Subcutaneous abdominal adipose tissue (tissue), 5 donors: Measurements from ENCODE around the gene DTX2.
"Not testable (repeated sequence)": the region's sequence is repeated elsewhere in the genome, so short reads cannot be mapped to it uniquely, and the experiment has no call there.

Experiments
- H3K27ac ChIP-seq: one replicate; pipeline ENCODE4 v1.7.0; 2013; ENCODE audit warnings: low read depth, mild to moderate bottlenecking, inconsistent platforms, low read length, moderate library complexity
- H3K27me3 ChIP-seq, 5 donors: one replicate each; pipeline ENCODE4 v1.7.0; 2013; ENCODE audit warnings: low read length in 5 of 5, inconsistent platforms in 1 of 5; ENCODE audit not compliant: control insufficient read depth in 5 of 5, insufficient read depth in 4 of 5
- H3K36me3 ChIP-seq, 5 donors: one replicate each; pipeline ENCODE4 v1.7.0; 2013; ENCODE audit warnings: low read length in 5 of 5; ENCODE audit not compliant: control insufficient read depth in 5 of 5, insufficient read depth in 5 of 5
- H3K4me1 ChIP-seq, 5 donors: one replicate each; pipeline ENCODE4 v1.7.0; 2013; ENCODE audit warnings: low read length in 5 of 5, mild to moderate bottlenecking in 3 of 5, moderate library complexity in 1 of 5; ENCODE audit not compliant: control insufficient read depth in 5 of 5, insufficient read depth in 5 of 5
- H3K4me3 ChIP-seq, 5 donors: one replicate each; pipeline ENCODE4 v1.7.0; 2013; ENCODE audit warnings: low read length in 5 of 5, low read depth in 1 of 5
- H3K9ac ChIP-seq, 5 donors: one replicate each; pipeline ENCODE4 v1.7.0; 2013; ENCODE audit warnings: low read length in 5 of 5, mild to moderate bottlenecking in 4 of 5, moderate library complexity in 3 of 5
- H3K9me3 ChIP-seq, 5 donors: one replicate each; pipeline ENCODE4 v1.7.0; 2013; ENCODE audit warnings: low read length in 5 of 5; ENCODE audit not compliant: control insufficient read depth in 5 of 5
- donor health status: healthy.
- donor health status: healthy.
- donor health status: healthy.
- donor health status: healthy.
- donor health status: healthy.

The DTX2 gene

DNA sequence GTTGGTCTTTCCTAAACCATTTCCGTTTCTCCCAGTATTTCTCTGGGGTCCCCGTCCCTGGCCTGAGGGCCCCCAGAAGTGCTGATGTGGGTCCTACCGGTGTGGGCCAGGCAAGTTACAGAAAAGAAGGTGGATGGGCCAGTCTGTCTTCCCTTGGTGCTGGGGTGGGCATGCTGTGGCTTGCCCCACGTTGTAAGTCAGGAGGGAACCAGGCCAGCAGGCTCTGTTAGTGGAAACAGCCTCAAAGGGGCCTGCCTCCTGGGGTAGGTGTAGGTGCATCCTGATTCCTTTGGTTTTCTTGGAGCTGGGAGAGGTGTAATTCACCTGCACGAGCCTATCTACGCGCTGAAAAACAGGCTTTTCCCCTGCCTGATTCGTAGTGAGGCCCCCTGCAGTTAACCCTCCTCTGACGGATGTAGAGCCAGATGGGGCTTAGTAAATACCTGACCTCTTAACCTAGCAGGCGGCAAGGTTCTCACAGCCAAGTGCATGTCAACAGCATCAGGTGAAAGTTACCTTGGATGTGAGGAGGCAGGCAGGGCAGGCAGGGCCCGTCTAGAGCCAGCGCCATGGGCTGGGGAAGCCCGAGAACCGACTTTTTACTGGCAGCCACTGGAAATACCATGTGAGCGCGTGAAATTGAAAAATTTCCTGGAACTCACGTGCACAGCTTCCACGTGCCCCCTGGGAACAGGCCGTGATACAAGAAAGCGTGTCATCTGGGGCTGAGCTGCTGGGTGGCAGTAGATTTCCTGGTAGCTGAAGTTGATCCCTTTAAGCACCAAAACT is 24.5 kb downstream of the DTX2 start:
- H3K36me3 ChIP-seq = peaks cover 0 to 17% (median 10%) of the 10 kb centered on the region in 5 donors
- H3K27me3 ChIP-seq, H3K9me3 ChIP-seq, H3K4me1 ChIP-seq, H3K9ac ChIP-seq, H3K27ac ChIP-seq, H3K4me3 ChIP-seq: not testable (repeated sequence)

DNA sequence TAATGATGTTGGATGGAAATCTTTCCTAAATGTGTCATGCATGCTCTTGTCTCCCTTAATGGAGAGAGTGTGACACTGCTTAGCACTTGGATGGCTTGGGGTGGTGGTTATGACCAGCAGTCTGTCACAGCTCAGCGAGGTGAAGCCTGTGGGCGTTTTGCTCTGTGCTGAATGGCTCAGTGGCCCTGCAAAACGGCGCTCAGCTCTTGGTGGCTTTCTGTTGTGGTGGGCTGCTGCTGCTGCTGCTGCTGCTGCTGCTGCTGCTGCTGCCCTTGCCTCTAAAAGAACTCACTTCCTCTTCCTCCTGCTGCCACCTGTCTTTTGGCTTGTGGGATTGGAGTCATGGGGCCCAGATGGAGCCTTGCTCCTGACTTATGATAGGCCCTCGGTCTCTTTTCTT is 25.1 kb downstream of the DTX2 start:
- H3K27ac ChIP-seq, H3K9ac ChIP-seq, H3K4me3 ChIP-seq, H3K9me3 ChIP-seq, H3K4me1 ChIP-seq, H3K27me3 ChIP-seq: not testable (repeated sequence)
- peaks cover 0 to 17% (median 10%) of the 10 kb centered on the region in 5 donors for H3K36me3 ChIP-seq

GRCh38 chr7:76487969-76488368 is 26.5 kb downstream of the DTX2 start:
- not testable (repeated sequence) for H3K9ac ChIP-seq, H3K36me3 ChIP-seq, H3K27me3 ChIP-seq, H3K4me1 ChIP-seq, H3K27ac ChIP-seq, H3K9me3 ChIP-seq, H3K4me3 ChIP-seq

- not testable (repeated sequence) for H3K9me3 ChIP-seq, H3K4me3 ChIP-seq, H3K27ac ChIP-seq, H3K9ac ChIP-seq, H3K27me3 ChIP-seq, H3K4me1 ChIP-seq, H3K36me3 ChIP-seq
Measured at GRCh38 chr7:76492139-76492538, 30.6 kb downstream of the DTX2 start.

DNA sequence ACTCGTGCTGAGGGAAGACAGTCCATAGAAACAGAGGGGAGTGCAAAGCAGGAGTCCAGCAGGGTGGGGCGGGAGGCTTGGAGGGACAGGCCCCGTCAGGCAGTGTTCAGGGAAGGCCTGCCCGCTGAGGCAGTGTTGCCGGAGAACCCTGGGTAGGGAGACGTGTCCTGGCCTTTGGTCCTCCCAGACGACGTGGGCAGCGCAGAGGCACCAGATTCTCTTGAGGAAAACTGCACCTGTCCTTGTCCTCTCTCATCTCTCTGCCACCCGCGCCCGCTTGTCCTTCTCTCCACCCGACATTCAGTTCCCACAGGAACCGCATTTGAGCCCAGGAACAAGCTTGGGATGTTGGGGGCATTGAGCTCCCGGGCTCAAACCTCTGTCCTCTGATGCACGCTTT is 34.2 kb downstream of the DTX2 start:
- H3K9me3 ChIP-seq, H3K4me3 ChIP-seq, H3K4me1 ChIP-seq, H3K9ac ChIP-seq, H3K27me3 ChIP-seq, H3K27ac ChIP-seq, H3K36me3 ChIP-seq: not testable (repeated sequence)

- H3K27ac ChIP-seq, H3K9ac ChIP-seq, H3K4me3 ChIP-seq, H3K9me3 ChIP-seq, H3K27me3 ChIP-seq, H3K4me1 ChIP-seq: not testable (repeated sequence)
- peaks cover 0 to 22% (median 8%) of the 10 kb centered on the region in 5 donors for H3K36me3 ChIP-seq
Measured at GRCh38 chr7:76497918-76498582, 36.5 kb downstream of the DTX2 start.

DNA sequence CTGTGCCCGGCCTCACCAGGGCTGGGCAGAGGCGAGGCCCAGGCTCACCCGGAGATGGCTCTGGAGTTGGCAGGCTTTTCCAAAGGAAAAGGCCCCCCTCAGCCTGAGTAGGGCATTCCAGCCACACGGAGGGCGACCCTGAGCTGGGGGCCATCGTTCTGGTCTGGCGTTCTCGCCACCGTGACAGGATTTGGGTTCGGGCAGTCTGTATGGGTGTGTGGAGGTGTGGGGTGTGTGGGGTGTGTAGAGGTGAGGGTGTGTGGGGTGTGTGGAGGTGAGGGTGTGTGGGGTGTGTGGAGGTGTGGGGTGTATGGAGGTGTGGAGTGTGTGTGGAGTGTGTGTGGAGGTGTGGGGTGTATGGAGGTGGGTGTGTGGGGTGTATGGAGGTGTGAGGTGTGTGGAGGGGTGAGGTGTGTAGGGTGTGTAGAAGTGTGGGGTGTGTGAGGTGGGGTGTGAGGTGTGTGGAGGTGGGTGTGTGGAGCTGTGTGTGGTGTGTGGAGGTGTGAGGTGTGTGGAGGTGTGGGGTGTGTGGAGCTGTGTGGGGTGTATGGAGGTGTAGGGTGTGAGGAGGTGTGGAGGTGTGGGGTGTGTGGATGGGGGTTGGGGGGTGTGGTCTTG is 37.2 kb downstream of the DTX2 start:
- not testable (repeated sequence) for H3K4me3 ChIP-seq, H3K27ac ChIP-seq, H3K9me3 ChIP-seq, H3K4me1 ChIP-seq, H3K9ac ChIP-seq, H3K27me3 ChIP-seq
- peaks cover 0 to 24% (median 12%) of the 10 kb centered on the region in 5 donors for H3K36me3 ChIP-seq

- peaks cover 0 to 25% (median 12%) of the 10 kb centered on the region in 5 donors for H3K36me3 ChIP-seq
- not testable (repeated sequence) for H3K27me3 ChIP-seq, H3K27ac ChIP-seq, H3K9me3 ChIP-seq, H3K4me3 ChIP-seq, H3K9ac ChIP-seq, H3K4me1 ChIP-seq
Measured at GRCh38 chr7:76499201-76499923, 37.9 kb downstream of the DTX2 start.

GRCh38 chr7:76499924-76500241 is 38.4 kb downstream of the DTX2 start:
- not testable (repeated sequence) for H3K9me3 ChIP-seq, H3K27me3 ChIP-seq, H3K4me3 ChIP-seq, H3K9ac ChIP-seq, H3K4me1 ChIP-seq, H3K27ac ChIP-seq
- peaks cover 0 to 29% (median 12%) of the 10 kb centered on the region in 5 donors for H3K36me3 ChIP-seq

DNA sequence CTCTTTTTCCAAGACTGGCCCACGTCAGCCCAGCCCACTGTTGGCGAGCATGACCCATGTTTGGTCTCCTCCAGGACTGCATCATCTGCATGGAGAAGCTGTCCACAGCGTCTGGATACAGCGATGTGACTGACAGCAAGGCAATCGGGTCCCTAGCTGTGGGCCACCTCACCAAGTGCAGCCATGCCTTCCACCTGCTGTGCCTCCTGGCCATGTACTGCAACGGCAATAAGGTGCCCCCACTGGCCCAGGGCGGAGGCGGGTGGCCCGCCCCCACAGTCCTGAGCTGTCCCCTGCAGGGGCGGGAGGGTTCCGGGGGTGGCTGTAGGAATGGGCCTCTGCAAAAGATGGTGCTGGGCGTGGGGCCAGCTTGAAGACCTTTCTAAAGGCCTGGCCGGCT is 40.7 kb downstream of the DTX2 start:
- not testable (repeated sequence) for H3K4me1 ChIP-seq, H3K27me3 ChIP-seq, H3K27ac ChIP-seq, H3K4me3 ChIP-seq, H3K9me3 ChIP-seq, H3K9ac ChIP-seq
- peaks cover 0 to 50% (median 26%) of the 10 kb centered on the region in 5 donors for H3K36me3 ChIP-seq
